ENCODE measurements around the gene WFDC1.

The WFDC1 gene

DNA sequence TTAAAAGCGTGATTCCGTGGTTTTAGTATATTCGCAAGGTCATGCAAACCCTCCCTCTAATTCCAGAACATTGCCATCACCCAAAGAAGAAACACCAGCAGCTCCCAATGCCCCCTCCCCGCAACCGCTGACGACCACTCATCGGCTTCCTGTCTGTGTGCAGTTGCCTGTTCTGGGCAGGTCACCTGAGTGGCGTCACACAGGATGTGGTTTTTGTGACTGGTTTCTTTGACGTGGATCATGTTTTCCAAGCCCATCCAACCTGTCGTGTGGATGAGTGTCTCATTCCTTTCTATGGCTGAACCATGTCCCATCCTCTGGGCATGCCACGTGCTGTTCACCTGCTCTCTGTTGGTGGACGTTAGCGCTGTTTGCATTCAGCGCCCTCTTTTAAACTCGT is 65.5 kb downstream of the WFDC1 start:
- Histone ChIP-seq H3K9me3 (ENCODE audit: low read length) (no peaks in the 10 kb centered on the region), H3K4me1 (ENCODE audit: insufficient read depth, low read length) (peaks cover 71% of the 10 kb centered on the region), H3K36me3 (ENCODE audit: insufficient read depth, low read length) (no peaks in the 10 kb centered on the region), H3K4me3 (ENCODE audit: low read length) (no peak overlapping the region), H2AFZ (ENCODE audit: low read depth, low read length) (no peak overlapping the region), H3K27me3 (ENCODE audit: insufficient read depth, low read length) (no peaks in the 10 kb centered on the region)

DNA sequence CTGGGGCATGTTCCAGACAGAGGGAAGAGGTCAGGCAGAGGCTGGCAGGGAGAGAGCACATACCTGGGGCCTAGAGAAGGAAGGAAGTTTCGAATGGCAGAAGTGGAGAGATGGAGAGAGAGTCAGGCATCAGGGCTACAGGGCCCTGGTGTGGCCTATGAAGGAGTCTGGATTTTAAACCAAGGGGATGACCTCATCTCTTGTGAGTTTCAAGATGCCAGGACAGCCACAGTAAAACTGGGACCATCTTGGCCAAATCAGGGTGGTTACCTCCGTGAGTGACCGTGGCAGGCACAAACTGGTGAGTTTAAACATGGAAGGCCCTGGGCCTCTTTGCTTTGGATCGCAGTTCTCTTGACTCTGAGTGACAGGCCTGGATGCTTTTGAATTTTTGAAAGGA is 66.1 kb downstream of the WFDC1 start:
- Histone ChIP-seq H2AFZ (ENCODE audit: low read depth, low read length) (no peak overlapping the region), H3K36me3 (ENCODE audit: insufficient read depth, low read length) (no peaks in the 10 kb centered on the region), H3K4me1 (ENCODE audit: insufficient read depth, low read length) (peaks cover 70% of the 10 kb centered on the region), H3K9me3 (ENCODE audit: low read length) (no peaks in the 10 kb centered on the region), H3K4me3 (ENCODE audit: low read length) (no peak overlapping the region), H3K27me3 (ENCODE audit: insufficient read depth, low read length) (no peaks in the 10 kb centered on the region)

DNA sequence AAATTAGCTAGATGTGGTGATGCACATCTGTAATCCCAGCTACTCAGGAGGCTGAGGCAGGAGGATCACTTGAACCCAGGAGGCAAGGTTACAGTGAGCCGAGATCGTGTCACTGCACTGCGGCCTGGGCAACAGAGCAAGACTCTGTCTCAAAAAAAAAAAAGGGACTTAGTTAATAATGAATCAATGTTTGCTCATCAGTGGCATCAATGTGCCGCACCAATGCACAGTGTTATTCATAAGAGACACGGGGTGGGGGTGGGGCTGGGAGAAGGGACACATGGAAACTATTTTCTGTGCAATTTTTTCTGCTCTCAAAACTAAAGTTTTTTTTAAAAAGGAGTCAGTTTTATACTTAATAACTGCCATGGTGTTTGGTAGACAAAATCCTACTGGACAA is 66.9 kb downstream of the WFDC1 start:
- Histone ChIP-seq H2AFZ (ENCODE audit: low read depth, low read length) (no peak overlapping the region), H3K27me3 (ENCODE audit: insufficient read depth, low read length) (no peaks in the 10 kb centered on the region), H3K9me3 (ENCODE audit: low read length) (no peaks in the 10 kb centered on the region), H3K4me3 (ENCODE audit: low read length) (no peak overlapping the region), H3K4me1 (ENCODE audit: insufficient read depth, low read length) (peaks cover 62% of the 10 kb centered on the region), H3K36me3 (ENCODE audit: insufficient read depth, low read length) (no peaks in the 10 kb centered on the region)

DNA sequence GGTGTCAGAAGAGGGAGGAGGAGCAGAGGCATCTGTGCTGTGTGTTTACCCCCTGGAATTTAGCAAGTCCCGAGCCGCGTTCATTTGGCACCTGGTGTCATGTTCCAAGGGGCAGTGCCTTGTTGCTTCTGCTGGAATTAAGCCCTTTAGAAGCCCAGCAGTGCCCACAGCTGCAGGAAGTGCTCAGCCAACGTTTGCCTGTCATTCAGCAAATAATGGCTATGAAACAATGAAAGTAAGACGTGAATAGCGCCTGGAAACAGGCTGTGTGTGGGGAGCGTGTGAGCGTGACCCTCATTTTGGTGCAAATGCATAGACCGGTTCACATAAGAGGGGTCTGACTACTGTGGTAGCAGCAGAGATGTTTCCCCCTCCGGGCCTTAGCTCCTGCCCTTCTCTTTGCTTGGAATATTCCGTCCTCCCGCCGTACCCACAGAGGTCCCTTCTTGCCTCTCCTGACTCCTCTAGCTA is 67.8 kb downstream of the WFDC1 start:
- no peak overlapping the region for H2AFZ ChIP-seq (ENCODE audit: low read depth, low read length)
- H3K4me3 ChIP-seq (ENCODE audit: low read length) = no peak overlapping the region
- no peaks in the 10 kb centered on the region for H3K36me3 ChIP-seq (ENCODE audit: insufficient read depth, low read length)
- H3K4me1 ChIP-seq (ENCODE audit: insufficient read depth, low read length) = peaks cover 53% of the 10 kb centered on the region
- H3K27me3 ChIP-seq (ENCODE audit: insufficient read depth, low read length) = no peaks in the 10 kb centered on the region
- no peaks in the 10 kb centered on the region for H3K9me3 ChIP-seq (ENCODE audit: low read length)

DNA sequence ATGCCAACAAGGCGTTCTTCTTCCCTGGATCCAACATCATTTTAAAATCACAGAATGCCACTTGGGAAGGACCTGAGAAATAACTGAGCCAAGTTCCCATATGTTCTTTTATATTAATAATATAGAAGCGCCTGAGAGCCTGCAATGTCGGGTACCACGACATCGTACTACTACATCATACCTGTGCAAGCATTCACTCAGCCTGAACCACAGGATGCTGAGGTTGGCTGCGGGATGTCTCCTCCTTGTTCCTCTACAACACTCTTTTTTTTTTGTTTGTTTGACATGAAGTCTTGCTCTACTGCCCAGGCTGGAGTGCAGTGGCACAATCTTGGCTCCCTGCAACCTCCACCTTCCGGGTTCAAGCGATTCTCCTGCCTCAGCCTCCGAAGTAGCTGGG is 71.5 kb downstream of the WFDC1 start:
- H3K4me3 ChIP-seq (ENCODE audit: low read length) = no peak overlapping the region
- no peak overlapping the region for H2AFZ ChIP-seq (ENCODE audit: low read depth, low read length)
- no peaks in the 10 kb centered on the region for H3K9me3 ChIP-seq (ENCODE audit: low read length)
- H3K36me3 ChIP-seq (ENCODE audit: insufficient read depth, low read length) = no peaks in the 10 kb centered on the region
- peaks cover 4% of the 10 kb centered on the region for H3K27me3 ChIP-seq (ENCODE audit: insufficient read depth, low read length)
- peaks cover 30% of the 10 kb centered on the region for H3K4me1 ChIP-seq (ENCODE audit: insufficient read depth, low read length)

DNA sequence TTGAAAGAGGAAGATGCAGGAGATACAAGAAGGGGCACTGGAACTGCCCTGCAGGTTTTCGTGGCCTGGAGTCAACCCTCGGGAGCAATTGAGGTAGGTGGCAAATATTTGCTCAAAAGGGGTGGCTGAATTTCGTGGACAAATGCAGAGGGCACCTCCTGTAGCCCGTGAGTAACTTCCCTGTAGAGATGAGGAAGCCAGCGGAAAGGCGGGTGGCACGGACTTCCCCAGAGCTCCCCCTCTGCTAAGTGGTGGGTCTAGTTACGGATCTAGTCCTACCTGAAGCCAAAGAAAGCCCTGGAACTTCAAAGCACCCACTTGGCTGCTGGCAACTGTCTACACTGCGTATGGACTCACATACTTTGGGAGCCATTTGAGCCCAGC is 72.6 kb downstream of the WFDC1 start:
- Histone ChIP-seq H3K9me3 (ENCODE audit: low read length) (no peaks in the 10 kb centered on the region), H3K36me3 (ENCODE audit: insufficient read depth, low read length) (no peaks in the 10 kb centered on the region), H3K27me3 (ENCODE audit: insufficient read depth, low read length) (peaks cover 4% of the 10 kb centered on the region), H3K4me3 (ENCODE audit: low read length) (no peak overlapping the region), H2AFZ (ENCODE audit: low read depth, low read length) (no peak overlapping the region), H3K4me1 (ENCODE audit: insufficient read depth, low read length) (peaks cover 19% of the 10 kb centered on the region)

DNA sequence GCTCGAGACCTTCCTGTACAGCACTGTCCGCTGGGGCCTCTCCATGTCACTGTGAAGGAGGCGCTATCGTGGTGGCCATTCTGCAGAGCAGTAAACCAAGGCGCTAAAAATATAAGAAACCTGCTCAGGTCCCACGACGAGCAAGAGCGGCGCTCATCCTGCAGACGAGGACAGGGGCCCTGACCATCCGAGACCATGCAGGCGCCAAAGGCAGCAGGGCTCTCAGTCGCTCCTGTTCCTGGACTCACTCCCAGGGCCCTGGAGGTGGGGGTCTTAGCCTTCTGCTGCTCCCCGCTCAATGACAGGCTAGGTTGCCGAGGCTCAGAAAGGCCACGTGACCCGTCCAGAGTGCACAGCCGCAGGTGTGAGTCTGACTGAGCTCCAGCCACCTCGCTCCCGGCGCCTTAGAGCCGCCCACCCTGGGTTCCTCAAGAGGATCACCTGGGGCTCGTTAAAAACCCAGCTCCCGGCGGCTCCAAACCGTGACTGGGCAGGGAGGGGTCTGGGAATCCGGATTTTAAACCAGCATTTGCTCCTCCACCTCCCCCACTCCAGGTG is 73.2 kb downstream of the WFDC1 start:
- Histone ChIP-seq H2AFZ (ENCODE audit: low read depth, low read length) (no peak overlapping the region), H3K36me3 (ENCODE audit: insufficient read depth, low read length) (no peaks in the 10 kb centered on the region), H3K27me3 (ENCODE audit: insufficient read depth, low read length) (peaks cover 4% of the 10 kb centered on the region), H3K4me3 (ENCODE audit: low read length) (no peak overlapping the region), H3K4me1 (ENCODE audit: insufficient read depth, low read length) (peaks cover 18% of the 10 kb centered on the region), H3K9me3 (ENCODE audit: low read length) (no peaks in the 10 kb centered on the region)

DNA sequence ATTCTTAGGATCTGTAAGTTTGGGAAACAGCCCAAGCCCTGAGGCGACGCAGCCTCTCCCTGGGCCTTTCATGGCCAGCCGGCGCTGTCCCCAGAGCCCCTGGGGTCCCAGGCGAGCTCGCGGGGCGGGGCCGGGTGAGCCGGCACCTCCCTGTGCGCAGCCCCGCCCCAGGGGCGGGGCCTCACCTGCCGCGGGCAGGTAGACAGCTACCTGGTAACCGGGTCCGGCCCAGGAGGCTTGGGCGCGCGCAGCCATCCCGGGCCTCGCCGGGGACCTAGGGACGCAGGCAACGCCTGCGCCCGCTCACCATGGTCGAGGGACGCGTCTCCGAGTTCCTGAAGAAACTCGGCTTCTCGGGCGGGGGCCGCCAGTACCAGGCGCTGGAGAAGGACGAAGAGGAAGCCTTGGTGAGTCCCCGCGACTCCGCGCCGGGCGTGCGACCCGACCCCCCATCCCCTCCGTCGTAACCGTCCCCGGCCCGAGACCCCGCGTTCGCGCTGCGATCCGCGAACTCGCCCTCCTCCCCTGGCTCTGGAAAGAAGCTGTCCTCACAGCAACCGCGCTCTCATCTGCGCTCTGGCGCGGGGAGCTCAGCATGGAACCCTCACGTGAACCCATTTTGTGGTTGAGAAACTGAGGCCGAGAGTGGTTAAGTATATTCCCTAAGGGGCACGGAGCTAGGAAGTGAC is 73.8 kb downstream of the WFDC1 start, which contains the start of gene ATP2C2:
Gene ATP2C2 (plus strand): TSS at position 231 of the 689 bp plus-strand sequence. CDS start 78 bp downstream, at position 309.
- Histone ChIP-seq H3K36me3 (ENCODE audit: insufficient read depth, low read length) (no peaks in the 10 kb centered on the region), H2AFZ (ENCODE audit: low read depth, low read length) (no peak within 1 kb of the TSS), H3K9me3 (ENCODE audit: low read length) (no peaks in the 10 kb centered on the region), H3K4me3 (ENCODE audit: low read length) (peak within 1 kb of the TSS; percentile 24), H3K27me3 (ENCODE audit: insufficient read depth, low read length) (peaks cover 4% of the 10 kb centered on the region), H3K4me1 (ENCODE audit: insufficient read depth, low read length) (peaks cover 16% of the 10 kb centered on the region)

DNA sequence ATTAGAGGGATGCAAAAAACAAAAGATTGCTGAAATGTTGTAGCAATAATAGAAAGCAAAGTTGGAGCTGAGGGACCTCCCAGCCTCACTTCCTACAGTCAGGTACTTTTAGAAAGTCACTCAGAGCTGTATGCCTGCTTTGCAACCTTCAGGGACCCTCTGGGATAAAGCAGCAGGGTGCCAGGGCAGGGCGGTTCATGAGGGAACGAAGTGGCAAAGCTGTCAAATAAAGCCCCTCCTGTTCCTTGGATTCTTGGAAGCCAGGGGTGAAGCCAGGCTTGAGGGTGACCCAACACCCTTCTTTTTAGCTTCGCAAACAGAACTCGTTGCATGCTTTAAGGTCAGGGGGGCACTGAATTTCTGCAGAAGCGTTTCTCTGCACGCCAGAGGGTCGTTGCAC is 74.4 kb downstream of the WFDC1 start:
- H3K4me1 ChIP-seq (ENCODE audit: insufficient read depth, low read length) = peaks cover 16% of the 10 kb centered on the region
- H3K4me3 ChIP-seq (ENCODE audit: low read length) = no peak overlapping the region
- H3K9me3 ChIP-seq (ENCODE audit: low read length) = no peaks in the 10 kb centered on the region
- no peaks in the 10 kb centered on the region for H3K36me3 ChIP-seq (ENCODE audit: insufficient read depth, low read length)
- H3K27me3 ChIP-seq (ENCODE audit: insufficient read depth, low read length) = peaks cover 4% of the 10 kb centered on the region
- no peak overlapping the region for H2AFZ ChIP-seq (ENCODE audit: low read depth, low read length)

DNA sequence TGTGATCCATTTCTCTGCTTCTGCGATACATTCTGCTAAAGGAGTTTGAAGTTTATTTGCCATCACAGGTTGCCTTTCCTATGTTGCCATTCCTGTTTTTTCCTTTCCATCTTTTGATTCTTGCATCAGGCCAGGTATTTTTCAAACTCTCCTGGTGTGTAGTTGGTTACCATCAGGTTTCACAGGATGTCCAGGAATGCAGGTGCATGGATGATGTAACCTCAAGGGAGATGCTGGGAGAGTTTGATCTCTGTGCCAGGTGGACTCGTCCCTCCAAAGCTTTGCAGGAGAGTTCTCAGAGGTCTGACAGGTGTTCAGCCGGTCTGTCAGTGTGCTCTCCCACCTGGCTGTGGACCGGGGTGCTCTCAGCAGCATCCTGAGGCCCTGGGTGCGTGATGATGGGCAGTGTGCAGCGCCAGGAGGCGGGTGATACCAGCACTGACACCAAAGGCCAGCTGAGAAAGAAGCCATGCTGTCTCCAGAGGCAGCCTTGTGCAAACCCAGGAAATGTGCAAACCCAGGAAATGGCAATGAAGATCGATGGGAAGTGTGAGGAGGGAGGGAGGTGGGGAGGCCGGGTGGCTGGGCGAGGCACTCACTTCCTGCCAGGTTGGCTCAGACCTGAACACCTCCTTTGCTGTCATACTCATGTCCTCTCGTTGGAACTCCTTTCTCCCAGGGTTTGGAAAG is 75.4 kb downstream of the WFDC1 start:
- Histone ChIP-seq H2AFZ (ENCODE audit: low read depth, low read length) (no peak overlapping the region), H3K36me3 (ENCODE audit: insufficient read depth, low read length) (no peaks in the 10 kb centered on the region), H3K27me3 (ENCODE audit: insufficient read depth, low read length) (peaks cover 4% of the 10 kb centered on the region), H3K4me3 (ENCODE audit: low read length) (no peak overlapping the region), H3K9me3 (ENCODE audit: low read length) (no peaks in the 10 kb centered on the region), H3K4me1 (ENCODE audit: insufficient read depth, low read length) (peaks cover 23% of the 10 kb centered on the region)

DNA sequence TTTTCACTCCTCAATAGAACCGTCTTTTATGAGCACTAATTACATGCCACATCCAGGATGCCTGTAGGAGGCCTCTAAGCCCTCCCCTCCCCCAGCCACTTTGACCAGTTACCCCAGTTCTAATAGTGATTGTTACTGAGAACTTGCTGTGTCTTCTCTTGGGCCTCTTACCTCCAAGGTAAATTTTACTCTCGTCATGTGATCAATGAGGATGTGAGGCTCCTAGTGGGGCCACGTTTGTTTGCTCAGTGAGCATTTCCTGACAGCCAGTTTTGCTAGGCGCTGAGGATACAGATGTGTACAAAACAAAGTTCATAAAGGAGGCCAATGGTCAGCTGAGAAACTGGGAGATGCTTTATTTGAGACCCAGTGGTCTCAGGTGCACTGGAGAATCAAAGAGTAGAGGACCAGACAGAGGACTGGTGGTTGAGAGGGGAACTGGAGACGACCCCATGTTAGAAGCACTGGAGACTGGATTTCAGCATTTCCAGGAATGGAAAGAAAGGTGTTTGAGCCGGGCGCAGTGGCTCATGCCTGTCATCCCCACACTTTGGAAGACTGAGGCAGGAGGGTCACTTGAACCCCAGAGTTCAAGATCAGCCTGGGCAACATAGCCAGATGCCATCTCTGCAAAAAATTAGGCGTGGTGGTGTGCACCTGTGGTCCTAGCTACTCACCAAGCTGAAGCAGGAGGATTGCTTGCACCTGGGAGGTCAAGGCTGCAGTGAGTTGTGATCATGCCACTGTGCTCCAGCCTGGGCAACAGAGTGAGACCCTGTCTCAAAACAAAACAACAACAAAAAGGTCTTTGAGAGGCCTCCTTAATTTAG is 76.3 kb downstream of the WFDC1 start:
- Histone ChIP-seq H3K27me3 (ENCODE audit: insufficient read depth, low read length) (peaks cover 4% of the 10 kb centered on the region), H3K36me3 (ENCODE audit: insufficient read depth, low read length) (no peaks in the 10 kb centered on the region), H3K4me3 (ENCODE audit: low read length) (no peak overlapping the region), H2AFZ (ENCODE audit: low read depth, low read length) (no peak overlapping the region), H3K4me1 (ENCODE audit: insufficient read depth, low read length) (peaks cover 26% of the 10 kb centered on the region), H3K9me3 (ENCODE audit: low read length) (no peaks in the 10 kb centered on the region)

DNA sequence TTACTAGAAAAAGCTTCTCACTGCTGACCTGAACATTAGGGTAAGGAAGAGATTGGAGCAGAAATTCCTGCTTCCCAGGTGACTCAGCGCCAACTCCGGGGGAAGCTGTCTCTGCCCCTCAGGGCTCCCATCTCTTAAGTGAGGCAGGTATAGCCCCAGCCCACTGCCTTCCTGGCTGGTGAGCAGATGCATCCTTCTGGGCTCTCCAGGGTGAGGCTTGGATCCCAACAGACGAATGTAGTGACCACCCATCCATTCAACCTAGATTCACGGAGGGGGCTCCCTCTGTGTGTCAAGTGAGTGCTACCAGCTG is 76.8 kb downstream of the WFDC1 start:
- Histone ChIP-seq H2AFZ (ENCODE audit: low read depth, low read length) (no peak overlapping the region), H3K27me3 (ENCODE audit: insufficient read depth, low read length) (peaks cover 4% of the 10 kb centered on the region), H3K4me3 (ENCODE audit: low read length) (no peak overlapping the region), H3K9me3 (ENCODE audit: low read length) (no peaks in the 10 kb centered on the region), H3K4me1 (ENCODE audit: insufficient read depth, low read length) (peaks cover 26% of the 10 kb centered on the region), H3K36me3 (ENCODE audit: insufficient read depth, low read length) (no peaks in the 10 kb centered on the region)

DNA sequence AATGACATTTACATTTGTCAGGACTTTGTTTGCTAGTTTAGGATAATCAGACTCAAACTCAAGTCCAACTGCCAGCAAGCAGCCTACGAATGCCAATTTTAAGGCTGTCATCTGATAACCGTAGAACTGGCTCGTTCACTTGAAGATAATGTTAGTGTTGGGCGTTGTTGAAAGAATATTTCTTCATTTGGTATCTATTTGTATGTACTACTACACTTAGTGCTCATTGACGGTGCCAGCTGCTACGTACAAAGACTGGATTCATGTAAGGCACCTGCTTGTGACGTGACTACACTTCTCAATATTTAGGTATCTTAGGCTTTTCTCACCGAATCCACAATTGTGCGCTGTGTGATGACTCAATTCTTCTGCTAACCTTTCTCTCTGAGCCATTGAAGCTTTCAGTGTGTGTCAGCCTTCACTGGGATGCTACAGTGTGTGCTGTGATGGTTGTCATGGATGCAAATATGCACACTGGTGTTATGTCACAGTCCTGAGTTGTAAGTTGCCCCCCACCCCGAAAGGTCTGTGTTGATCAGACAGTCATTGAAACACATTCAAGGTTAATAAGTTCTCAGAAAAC is 79.3 kb downstream of the WFDC1 start:
- H3K36me3 ChIP-seq (ENCODE audit: insufficient read depth, low read length) = no peaks in the 10 kb centered on the region
- no peaks in the 10 kb centered on the region for H3K27me3 ChIP-seq (ENCODE audit: insufficient read depth, low read length)
- H3K9me3 ChIP-seq (ENCODE audit: low read length) = no peaks in the 10 kb centered on the region
- no peak overlapping the region for H3K4me3 ChIP-seq (ENCODE audit: low read length)
- peaks cover 38% of the 10 kb centered on the region for H3K4me1 ChIP-seq (ENCODE audit: insufficient read depth, low read length)
- H2AFZ ChIP-seq (ENCODE audit: low read depth, low read length) = no peak overlapping the region
